Nucleus accumbens (tissue), 56 donors: ENCODE results near the gene RABL3.
"Not testable (repeated sequence)": the region's sequence is repeated elsewhere in the genome, so short reads cannot be mapped to it uniquely, and the experiment has no call there.

Source experiments
- DNase-seq, 56 donors: peaks; one replicate each; lab custom pipeline; 2025; lab: John Stamatoyannopoulos, UW

Gene RABL3

DNA sequence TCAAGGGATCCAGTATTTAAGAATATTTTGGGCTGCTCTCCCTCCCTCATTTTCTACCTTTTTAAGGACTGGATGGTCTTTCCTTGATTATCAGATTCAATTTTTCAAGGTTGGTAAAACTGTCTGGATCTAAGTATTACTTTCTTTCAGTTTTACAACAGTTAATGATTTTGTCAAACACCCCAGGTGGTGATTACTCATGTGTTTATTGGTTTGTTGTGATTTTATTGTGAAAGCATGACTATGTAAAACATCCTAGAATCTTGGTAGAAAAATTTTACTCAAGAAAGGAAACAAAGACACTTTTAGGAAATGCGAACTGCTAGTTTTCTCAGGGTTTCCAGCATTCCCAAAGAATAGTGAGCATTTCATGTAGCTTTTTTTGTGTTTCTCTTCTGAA, 7.5 kb upstream of the RABL3 start:
- no peak for DNase-seq

DNA sequence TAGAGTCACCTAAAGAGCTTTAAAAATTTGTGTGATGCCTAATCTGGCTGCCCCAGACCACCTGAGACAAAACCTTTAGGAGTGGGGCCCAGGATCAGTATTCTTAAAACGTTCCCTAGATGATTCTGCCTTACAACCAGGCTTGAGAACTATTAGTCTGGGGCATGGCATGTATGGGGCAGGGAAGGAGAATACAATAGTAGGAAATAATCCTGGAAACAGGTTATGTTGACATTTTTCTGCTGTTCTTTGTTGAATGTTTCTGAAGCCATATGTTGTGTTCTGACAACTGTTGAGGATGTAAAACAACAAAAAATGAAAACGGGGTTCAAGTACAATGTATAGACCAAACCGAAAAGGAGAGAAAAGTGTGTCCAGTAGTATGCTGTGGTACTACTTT, 3.1 kb upstream of the RABL3 start:
- DNase-seq: no peak

DNA sequence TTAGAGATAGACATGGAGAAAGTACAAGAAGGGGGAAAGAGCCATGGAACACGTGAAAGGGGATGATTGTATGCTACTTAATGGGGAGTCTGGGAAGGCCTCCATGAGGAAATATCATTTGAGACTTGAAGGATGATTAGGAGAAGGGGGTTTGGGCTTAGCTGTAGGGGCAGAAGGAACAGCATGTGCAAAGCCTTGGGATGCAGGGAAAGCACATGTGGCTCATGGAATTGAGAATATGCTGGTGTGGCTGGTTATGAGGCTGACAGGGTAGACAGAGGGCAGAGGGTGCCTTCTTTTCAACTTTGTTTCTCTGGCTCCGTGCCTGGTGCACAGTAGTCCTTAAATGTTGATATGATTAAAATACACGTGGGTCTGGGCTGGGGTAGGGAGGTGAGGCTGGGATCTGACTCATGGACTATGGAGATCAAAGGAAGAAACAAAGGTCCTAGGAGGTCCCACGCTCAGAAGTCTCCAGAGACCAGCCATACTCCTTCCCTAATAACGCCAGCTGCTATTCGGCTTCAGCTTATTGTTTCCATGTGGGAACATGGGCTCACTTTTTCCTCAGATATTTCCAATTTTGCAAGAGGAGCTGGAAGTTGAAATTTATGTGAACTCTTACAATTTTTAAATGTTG, 1.4 kb upstream of the RABL3 start:
- DNase-seq: no peak

DNA sequence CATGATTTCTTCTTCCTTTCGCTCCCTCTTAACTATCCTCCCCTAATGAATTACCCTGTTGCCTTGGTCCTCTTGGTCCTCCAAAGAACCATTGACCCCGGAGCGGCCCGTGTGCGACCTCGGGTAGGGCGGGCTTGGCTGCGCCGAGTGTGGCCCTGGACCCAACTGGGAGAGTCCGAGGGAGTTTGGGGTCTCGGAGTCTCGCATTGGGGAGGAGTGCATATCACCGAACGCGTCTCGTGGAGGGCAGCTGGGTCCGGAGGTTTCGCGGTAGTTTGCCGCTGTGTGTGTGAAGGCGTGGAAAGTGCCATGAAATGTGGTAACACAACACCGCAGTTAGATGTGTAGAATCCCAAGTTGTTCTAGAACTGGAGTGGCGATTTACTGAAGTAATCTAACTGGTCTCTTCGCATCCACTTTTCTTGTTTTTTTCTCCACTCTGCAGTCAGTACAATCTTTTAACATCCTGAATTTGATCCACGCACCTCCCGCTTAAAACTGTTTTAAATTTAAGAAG, 591 bp upstream of the RABL3 start:
- peak in 4 of 56 donors; percentile 42 to 48 (median 44) for DNase-seq

DNA sequence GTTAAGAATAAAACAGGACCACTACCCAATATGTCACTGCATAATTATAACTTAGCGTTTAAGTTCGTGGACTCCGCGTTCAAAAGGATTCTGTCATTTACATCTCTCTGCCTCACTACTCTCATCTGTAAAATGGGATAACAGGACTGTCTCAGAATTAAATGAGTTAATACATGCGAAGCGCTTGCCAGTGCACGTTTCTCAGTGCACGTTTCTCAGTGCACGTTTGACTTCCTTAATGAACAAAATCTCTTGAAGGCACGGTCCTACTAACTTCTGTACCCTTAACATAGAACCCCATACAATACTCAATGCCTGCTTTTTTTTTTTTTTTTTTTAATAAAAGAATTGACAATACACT, 499 bp downstream of the RABL3 start:
- DNase-seq: no peak

DNA sequence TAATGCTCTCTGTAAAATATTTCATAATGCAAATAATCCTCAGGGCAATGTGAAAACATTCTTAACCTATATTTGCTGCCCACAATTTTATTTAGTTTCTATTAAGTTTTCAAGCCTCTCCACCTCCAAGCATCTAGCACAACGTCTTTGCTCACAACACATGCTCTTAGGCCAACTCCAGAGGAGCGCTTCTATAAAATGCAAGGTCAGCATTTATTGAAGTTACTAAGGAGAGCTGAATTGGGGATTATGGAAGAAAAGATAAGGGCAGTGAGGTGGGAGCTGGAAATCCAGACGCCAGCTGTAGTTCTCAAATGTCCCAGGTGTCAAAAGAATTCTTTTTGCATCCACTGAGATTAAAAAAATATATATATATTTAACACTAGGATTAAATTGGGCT, 996 bp downstream of the RABL3 start:
- DNase-seq: no peak

DNA sequence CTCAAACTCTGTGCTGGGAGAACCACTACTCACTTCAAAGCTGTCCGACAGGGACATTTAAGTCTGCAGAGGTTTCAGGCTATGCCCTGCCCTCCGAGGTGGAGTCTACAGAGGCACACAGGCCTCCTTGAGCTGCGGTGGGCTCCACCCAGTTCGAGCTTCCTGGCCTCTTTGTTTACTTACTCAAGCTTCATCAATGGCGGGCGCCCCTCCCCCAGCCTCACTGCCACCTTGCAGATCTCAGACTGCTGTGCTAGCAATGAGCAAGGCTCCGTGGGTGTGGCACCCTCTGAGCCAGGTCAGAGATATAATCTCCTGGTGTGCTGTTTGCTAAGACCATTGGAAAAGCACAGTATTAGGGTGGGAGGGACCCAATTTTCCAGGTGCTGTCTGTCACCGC, 4.3 kb downstream of the RABL3 start:
- DNase-seq: not testable (repeated sequence)

DNA sequence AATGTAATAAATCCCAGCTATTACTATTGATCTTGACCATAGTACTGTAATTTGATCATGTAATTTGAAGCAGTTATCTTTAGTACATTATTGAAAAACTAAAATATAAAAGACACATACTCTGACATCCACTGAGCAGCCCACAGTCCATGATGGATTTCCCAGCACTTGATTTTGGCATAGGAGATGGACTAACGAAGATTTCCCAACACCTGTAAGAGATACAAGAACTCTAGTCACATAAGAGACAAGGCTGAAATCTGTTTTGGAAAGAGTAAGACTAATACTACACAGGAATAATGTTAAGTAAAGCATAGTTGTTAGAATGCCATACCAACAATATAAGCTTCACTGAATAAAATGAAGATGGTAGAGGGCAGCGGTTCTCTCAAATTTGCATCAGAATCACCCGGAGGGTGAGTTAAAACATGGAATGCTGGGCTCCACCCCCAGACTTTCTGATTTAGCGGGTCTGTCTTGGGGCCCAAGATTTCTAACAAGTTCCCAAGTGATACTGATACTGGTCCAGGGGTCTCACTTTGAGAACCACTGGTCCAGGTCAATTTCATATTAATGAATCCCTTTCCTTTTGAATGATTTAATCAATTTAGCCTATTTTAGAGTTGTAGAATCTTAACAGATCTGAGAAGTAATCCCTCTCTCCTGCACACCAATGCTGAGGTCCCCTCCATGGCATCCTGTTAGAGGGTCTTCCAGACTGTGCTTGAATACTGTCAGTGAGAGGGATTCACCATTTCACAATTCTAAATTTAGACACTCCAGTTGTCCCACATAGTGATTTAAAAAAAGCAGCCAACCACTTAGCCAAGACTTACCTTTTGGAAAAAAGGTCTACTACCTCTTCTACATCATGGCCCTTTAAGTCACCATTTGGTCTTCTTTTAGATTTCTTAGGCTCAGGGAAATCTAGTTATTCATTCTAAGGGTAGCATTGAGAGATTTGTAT, 11.5 kb downstream of the RABL3 start:
- DNase-seq: no peak

DNA sequence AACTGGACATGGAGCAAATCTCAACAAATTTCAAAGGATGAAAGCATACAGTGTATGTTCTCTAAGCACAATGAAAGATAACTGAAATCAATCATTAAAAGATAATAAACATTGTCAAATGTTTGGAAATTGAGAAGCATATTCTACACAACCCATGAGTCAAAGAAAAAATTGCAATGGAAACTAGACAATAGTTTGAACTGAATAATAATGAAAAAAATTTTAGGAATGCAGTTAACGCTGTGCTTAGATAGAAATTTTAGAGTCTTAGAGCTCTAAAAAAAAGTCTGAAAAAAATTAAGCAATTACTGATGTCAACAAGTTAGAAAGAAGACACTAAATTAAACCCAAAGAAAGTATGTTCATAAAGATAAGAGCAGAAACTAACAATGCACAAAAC, 15.5 kb downstream of the RABL3 start:
- no peak for DNase-seq

DNA sequence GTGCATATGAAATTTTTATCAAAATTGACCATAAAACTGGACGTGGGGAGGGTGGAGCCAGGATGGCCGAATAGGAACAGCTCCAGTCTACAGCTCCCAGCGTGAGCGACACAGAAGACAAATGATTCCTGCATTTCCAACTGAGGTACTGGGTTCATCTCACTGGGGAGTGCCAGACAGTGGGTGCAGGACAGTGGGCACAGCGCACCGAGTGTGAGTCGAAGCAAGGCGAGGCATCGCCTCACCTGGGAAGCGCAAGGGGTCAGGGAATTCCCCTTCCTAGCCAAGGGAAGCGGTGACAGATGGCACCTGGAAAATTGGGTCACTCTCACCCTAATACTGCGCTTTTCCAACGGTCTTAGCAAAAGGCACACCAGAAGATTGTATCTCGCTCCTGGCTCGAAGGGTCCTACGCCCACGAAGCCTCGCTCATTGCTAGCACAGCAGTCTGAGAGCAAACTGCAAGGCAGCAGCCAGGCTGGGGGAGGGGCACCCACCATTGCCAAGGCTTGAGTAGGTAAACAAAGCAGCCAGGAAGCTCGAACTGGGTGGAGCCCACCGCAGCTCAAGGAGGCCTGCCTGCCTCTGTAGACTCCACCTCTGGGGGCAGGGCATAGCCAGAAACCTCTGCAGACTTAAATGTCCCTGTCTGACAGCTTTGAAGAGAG, 23.0 kb downstream of the RABL3 start:
- peak in 5 of 56 donors; percentile 1 to 27 (median 9) for DNase-seq

DNA sequence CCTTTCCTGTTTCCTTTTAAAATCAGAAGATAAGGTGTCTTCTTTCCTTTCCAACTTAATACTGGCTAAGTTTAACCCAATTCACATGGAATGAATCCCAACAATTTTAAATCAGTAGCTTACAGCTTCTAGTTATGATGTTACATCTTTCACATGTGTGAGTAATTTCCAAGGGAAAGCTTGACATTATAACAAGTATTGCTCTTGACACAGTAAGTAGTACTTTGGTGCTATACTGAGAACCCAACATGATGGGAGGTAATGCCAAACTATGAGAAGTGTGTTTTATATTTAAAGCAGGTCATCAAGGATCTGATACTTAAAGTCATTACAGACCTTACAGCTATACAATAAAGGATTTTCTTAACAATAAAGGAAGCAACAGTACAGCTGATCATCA, 29.1 kb downstream of the RABL3 start:
- no peak for DNase-seq

DNA sequence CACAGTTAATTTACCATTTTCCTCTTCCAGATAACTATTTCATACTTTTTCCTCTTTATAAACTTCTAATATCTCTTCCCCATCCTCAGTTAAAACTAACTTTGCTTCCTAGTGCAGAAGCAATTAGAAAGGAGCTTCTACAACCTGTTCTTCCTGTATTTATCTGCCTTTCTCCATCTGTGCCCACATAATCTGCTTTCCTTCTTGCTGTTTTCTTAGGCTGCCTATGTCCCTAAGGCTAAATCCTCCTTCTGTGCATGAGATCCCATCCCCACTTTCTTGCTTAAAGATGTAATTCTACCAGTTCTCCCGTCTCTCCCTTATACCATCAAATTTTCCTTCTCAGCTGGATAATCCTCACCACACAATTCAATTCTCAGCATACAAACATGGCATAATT, 31.9 kb downstream of the RABL3 start:
- DNase-seq: no peak

DNA sequence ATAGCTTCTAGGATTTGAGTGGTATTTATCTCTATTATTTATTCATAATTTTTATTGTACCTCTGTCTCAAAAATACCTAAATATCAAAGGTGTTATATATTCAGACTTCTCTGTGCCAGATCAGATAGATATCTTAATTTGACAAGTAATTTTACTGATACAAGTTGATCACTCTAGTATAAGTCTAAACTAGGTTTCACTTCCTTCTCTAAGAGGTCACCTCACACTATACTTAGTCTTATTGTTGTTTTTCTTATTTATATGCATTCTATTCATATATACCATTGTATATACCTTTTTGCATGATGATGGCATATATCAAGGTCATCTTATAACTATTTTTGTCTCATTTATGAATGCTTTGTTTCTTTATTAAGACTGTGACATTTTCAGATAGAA, 33.9 kb downstream of the RABL3 start:
- DNase-seq: no peak

DNA sequence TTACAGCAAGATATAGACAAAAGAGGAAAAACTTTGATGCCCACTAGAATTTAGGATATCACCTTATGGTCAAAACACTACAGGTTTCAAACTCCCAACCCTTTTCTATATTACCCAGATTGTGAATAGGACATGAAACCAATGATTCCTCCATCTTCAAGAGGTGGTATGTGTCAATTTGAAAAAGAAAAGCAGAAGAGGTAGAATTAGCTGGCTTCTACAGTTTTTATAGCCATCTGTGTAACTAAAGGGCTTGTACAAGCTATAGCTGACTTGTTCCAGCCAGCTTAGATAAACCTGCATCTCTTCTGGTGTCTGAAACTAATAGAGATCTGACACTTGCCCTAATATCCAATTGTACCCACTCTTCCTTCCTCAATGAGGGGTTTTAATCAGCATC, 35.4 kb downstream of the RABL3 start:
- no peak for DNase-seq

DNA sequence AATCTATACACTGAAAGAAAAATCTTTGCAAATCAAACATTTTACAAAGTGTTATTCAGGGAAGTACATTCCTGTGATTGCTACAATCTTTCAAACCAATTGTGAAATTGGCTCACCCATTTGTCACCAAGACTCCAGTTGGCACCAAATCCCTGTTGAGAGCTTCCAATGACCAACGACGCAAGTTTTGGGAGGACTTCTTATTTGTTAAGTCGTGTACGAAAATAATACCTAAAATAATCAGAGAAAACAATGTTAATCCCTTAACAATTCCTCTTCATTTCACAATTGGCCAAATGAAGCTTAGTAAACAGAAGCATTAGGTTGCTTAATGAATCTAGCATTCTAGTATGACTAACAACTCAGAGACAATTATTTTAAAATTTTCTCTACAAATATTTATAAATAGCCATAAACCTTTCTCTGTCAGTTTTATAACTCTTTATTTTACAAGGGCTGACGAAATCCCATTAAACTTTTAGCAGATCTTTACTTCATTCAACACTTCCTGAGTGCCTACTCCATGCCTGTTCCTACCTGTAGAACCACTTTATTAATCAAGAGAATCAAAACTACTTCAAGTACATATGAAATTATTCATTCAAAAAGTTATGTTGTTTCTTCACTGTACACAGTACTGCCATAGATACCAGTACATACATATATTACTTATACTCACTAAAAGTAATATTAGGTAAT, 36.3 kb downstream of the RABL3 start:
- DNase-seq: no peak

DNA sequence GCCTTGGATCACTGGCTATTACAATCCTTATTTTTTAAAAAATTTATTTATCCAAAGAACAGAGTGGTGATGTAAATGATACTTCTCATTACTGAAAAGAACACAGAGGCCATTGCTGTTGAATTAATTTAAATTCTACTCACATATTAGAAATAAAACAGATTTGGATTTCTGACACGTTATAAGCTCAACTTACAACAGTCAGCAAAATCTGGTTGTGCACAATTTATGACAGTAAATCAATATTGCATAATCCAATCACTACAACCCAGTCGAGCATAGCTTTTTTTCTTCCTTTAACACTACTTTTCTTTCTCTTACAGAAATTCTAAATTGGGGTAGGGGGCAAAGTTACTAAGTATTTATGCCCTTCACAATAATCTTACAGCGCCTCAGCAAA, 43.0 kb downstream of the RABL3 start:
- DNase-seq: no peak

DNA sequence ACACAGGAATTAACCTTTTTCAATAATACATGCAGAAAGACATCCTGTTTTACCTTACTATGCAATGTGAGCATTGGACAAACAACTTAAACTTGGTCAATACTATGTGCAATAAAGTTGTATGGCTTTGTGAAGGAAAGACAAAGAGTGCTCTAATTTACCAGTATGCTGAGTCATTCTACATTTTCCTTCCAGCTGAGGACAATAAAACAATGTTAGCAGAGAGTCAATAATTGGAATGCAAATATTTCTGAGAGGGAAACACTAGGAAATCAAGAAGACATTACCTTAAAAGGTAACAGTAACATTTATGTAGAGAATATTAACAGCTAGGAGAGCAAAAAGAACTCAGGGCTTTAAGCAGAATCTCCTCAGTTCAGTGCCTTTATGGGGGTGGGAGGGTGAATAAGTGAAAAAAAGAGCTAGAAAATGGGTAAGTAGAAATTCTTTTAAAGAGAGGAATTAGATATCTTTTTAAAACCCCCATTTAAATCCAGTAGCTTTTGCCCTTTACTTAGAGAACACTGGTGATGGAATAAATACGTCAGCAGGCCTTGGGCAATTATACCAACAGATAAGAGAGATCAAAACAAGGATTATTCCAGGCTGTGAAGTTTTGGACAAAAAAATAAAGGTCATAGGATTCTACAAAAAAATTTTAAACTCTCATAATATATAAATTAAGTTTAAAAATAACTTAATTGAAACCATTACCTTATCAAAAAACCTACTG, 48.7 kb downstream of the RABL3 start:
- DNase-seq: no peak

DNA sequence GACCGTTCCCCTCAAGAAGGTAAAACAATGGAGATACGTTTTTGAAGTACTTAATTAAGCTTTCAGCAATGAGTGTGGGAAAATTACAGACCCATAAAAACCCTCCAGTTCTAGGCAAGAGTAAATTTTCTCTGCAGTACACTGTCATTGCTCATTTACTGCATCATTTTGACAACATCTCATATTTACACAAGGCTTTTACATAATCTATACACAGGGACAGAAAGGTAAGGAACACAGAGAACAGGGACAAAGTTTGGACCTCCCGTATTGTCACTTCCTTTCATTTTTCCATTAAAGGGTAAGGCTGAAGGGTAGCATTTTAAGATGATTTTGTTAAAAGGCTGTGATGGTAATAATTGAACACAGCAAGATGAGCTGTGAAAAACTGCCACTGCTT, 52.9 kb downstream of the RABL3 start:
- DNase-seq: no peak

DNA sequence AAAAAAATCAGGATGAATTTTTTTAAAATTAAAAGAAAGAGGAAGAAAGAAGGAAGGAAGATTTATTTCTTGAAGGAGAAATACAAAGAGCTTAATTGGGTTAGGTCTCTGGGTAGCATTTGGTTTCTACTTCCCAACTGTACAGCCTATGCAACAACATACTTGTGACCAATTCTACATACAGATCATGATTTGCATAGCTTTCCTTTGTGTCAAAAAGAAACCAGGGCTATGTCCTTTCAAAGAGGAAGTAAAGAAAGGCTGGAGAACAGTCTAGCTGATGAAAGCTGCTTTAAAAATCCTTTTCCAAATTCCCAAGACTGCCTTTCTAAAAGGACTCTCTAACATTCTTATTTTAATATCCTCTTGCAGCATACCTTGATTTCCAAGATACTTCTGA, 54.2 kb downstream of the RABL3 start:
- no peak for DNase-seq

DNA sequence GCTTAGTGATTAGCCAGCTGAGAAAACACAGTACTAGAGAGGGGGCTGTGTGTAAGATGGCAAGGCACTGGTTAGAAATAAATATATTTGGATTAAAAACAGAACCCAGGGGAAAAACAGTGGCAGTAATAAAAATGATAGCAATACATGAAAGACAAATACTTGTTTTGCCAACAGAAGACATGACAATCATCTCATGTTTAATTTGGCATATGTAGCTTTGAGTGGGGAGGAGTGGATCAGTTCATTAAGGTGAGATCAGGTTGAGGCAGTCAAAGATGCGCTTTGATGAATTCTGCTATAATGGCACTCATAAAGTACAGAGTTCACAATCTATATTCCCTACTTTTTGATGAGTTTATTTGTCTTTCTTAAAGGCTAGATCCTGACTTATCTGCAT, 56.9 kb downstream of the RABL3 start:
- DNase-seq: no peak
